ENCODE data around the gene SDR39U1. TPM values are rescaled to one million over a fixed set of nuclear protein-coding genes. Genes with fewer than 3 reads are reported as not detected.

Gene SDR39U1
- total RNA-seq, result 33.9 and 163 TPM in 2 replicates

DNA sequence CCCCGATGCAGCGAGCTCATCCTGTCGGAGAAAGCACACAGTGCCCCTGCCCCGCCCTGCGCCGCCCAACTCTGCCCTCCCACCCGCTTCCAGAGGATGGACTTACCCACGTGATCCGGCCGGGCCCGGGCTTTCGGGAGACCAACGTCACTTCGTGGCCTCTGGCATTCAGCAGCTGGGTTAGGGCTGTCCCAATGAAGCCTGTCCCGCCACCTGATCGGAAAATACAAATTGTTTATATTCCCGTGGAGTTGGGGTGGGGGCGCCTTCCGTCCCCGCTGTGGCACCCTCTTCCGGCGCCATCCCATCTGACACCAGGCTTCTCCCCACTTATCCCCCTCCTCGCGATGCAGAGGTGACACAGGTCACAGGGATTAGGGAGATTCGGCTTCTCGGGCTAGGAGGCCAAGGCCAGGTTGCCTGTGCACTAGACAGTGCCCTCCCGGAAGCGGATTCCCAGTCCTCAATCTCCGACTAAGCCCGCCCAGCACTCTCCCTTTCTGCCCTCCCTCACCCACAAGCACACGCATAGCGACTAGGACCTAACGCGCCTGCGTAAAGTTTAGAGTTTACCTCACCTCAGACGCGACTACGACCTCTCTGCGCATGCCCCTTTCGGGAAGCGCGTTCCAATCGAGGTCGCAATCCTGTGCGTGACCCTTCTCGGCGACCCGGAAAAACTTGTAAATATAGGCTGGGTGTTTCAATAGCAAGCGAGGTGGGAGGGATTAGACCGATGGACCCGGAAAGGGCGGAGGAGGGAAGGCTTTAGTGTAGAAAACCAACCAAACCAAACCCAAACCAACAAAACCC lies at the start of gene SDR39U1:
TSS of gene SDR39U1 (minus strand) at position 537 of the 813 bp plus-strand sequence. CDS start at position 530, 7 bp downstream.

GRCh38 chr14:24429395-24430142 lies 13.0 kb downstream of the SDR39U1 start, which contains the start of the genes CBLN3 and KHNYN:
Gene CBLN3, minus strand, starts transcription at chr14:24429668. Its CDS starts 614 bp downstream, at chr14:24429054.
Gene KHNYN, plus strand, starts transcription at chr14:24429954. Its CDS starts 777 bp downstream, at chr14:24430731.

GRCh38 chr14:24398653-24399446 lies 43.7 kb downstream of the SDR39U1 start, which contains the start of gene NYNRIN:
Gene NYNRIN, plus strand, starts transcription at chr14:24399003. Its CDS starts 244 bp downstream, at chr14:24399247.

Other genes starting within 250 kb of the SDR39U1 start
- gene TM9SF1, start 247.3 kb downstream of the SDR39U1 start, total RNA-seq, result 58.7 and 75.7 TPM in 2 replicates
- gene TSSK4, start 237.1 kb downstream of the SDR39U1 start, total RNA-seq, result not detected in 2 replicates
- 20.2 and 24.4 TPM in 2 replicates for gene CHMP4A, start 229.3 kb downstream of the SDR39U1 start, total RNA-seq
- gene MDP1, start 226.7 kb downstream of the SDR39U1 start, total RNA-seq, result 5.9 and 16.9 TPM in 2 replicates
- gene NEDD8, start 210.4 kb downstream of the SDR39U1 start, total RNA-seq, result 93.6 and 135 TPM in 2 replicates
- gene GMPR2, start 209.8 kb downstream of the SDR39U1 start, total RNA-seq, result 42.7 and 54.6 TPM in 2 replicates
- 44.0 and 47.4 TPM in 2 replicates for gene TINF2, start 200.2 kb downstream of the SDR39U1 start, total RNA-seq
- gene TGM1, start 179.6 kb downstream of the SDR39U1 start, total RNA-seq, result 0.65 and 0.89 TPM in 2 replicates
- 33.7 TPM in 2 replicates for gene RABGGTA, start 171.2 kb downstream of the SDR39U1 start, total RNA-seq
- 19.7 and 46.5 TPM in 2 replicates for gene DHRS1, start 143.0 kb downstream of the SDR39U1 start, total RNA-seq
- gene NOP9, start 142.9 kb downstream of the SDR39U1 start, total RNA-seq, result 18.1 and 23.1 TPM in 2 replicates
- gene CIDEB, start 134.8 kb downstream of the SDR39U1 start, total RNA-seq, result 1.1 and 1.3 TPM in 2 replicates
- gene LTB4R2, start 132.6 kb downstream of the SDR39U1 start, total RNA-seq, result 1.1 and 1.3 TPM in 2 replicates
- gene LTB4R, start 131.3 kb downstream of the SDR39U1 start, total RNA-seq, result 0.98 and 1.9 TPM in 2 replicates
- 0.16 and 1.5 TPM in 2 replicates for gene ADCY4, start 107.7 kb downstream of the SDR39U1 start, total RNA-seq
- gene RIPK3, start 102.8 kb downstream of the SDR39U1 start, total RNA-seq, result 1.1 and 1.8 TPM in 2 replicates
- 15.3 and 30.9 TPM in 2 replicates for gene NFATC4, start 74.6 kb downstream of the SDR39U1 start, total RNA-seq
- 6.7 and 22.6 TPM in 2 replicates for gene NYNRIN, start 43.8 kb downstream of the SDR39U1 start, total RNA-seq
- 0.65 and 1.6 TPM in 2 replicates for gene CBLN3, start 13.1 kb downstream of the SDR39U1 start, total RNA-seq
- gene KHNYN, start 12.8 kb downstream of the SDR39U1 start, total RNA-seq, result 30.3 and 36.6 TPM in 2 replicates
- gene CMA1, start 65.5 kb upstream of the SDR39U1 start, total RNA-seq, result not detected in 2 replicates
- gene CTSG, start 133.5 kb upstream of the SDR39U1 start, total RNA-seq, result not detected in 2 replicates
- gene GZMH, start 166.9 kb upstream of the SDR39U1 start, total RNA-seq, result not detected in 2 replicates
- gene GZMB, start 191.4 kb upstream of the SDR39U1 start, total RNA-seq, result not detected in 2 replicates